Stomach (tissue), 4 donors: ENCODE data around the gene MAGI1.

Source experiments
- EP300 ChIP-seq: sonication (generic); formaldehyde crosslinking; IDR thresholded peaks from one replicate; pipeline ENCODE4 v1.6.1; 2017; ENCODE audit warnings: antibody characterized with exemption
- POLR2A ChIP-seq, 4 donors: fragments of 450-650 bp; IDR thresholded peaks; one replicate each; pipeline ENCODE4 v1.6.1; 2016; ENCODE audit warnings: antibody characterized with exemption in 4 of 4, control low read depth in 2 of 4, mild to moderate bottlenecking in 1 of 4, moderate library complexity in 1 of 4
- POLR2AphosphoS5 ChIP-seq, 3 donors: sonication (generic); formaldehyde crosslinking; IDR thresholded peaks; one replicate each; pipeline ENCODE4 v1.6.1; 2016; ENCODE audit warnings: antibody characterized with exemption in 3 of 3
- TF ChIP-seq, protein P1 (sequence below), 7 experiments: fragments of 450-650 bp in 4 of 7; fragments of 200-600 bp in 3 of 7; sonication (generic) in 3 of 7; IDR thresholded peaks; one replicate each; pipeline ENCODE4 v1.5.1; 2016 to 2019; ENCODE audit warnings: antibody characterized with exemption in 7 of 7, control low read depth in 2 of 7, mild to moderate bottlenecking in 1 of 7

DNA sequence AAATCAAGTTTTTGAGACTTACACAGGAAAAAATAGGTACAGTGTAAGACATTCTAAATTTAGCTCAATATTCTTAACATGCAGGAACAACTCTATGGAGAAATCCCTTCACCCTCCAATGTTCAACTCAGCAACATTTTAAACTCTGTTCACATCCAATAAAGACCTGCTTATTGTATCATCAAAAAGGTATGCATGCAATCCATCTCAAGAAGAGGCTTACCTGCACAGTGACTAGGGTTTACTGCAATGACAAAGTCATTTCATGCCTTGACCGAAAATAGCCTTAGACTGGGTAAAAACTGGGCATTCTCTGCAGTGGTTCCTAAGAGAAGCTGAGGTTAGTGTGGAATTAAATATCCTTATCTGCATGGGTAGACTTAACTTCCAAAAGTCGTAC, 80.5 kb downstream of the MAGI1 start:
- TF ChIP-seq, protein P1, sequence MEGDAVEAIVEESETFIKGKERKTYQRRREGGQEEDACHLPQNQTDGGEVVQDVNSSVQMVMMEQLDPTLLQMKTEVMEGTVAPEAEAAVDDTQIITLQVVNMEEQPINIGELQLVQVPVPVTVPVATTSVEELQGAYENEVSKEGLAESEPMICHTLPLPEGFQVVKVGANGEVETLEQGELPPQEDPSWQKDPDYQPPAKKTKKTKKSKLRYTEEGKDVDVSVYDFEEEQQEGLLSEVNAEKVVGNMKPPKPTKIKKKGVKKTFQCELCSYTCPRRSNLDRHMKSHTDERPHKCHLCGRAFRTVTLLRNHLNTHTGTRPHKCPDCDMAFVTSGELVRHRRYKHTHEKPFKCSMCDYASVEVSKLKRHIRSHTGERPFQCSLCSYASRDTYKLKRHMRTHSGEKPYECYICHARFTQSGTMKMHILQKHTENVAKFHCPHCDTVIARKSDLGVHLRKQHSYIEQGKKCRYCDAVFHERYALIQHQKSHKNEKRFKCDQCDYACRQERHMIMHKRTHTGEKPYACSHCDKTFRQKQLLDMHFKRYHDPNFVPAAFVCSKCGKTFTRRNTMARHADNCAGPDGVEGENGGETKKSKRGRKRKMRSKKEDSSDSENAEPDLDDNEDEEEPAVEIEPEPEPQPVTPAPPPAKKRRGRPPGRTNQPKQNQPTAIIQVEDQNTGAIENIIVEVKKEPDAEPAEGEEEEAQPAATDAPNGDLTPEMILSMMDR (IDR thresholded peaks at IDR 0.05): no peak
- TF ChIP-seq POLR2A (IDR thresholded peaks at IDR 0.05) (no peak), POLR2AphosphoS5 (IDR thresholded peaks at IDR 0.05) (no peak), EP300 (no peak)
